Right atrium auricular region (tissue), 2 donors: ENCODE results near the gene ZNF343. TPM values are rescaled to one million over a fixed set of nuclear protein-coding genes. Genes with fewer than 3 reads are reported as not detected.

Source experiments
- DNase-seq: peaks from one replicate; pipeline ENCODE4 v3.0.0-alpha.2; 2019; ENCODE audit warnings: low spot score
- H3K27ac ChIP-seq, 2 donors: fragments of 200-600 bp; sonication (generic); 1 replicate in 1 of 2; 2 replicates in 1 of 2; pipeline ENCODE4 v1.5.1; 2016 to 2019
- H3K27me3 ChIP-seq, 2 donors: fragments of 200-600 bp; sonication (generic); one replicate each; pipeline versions ENCODE4 v1.5.1 to v1.6.0; 2017 to 2019
- H3K36me3 ChIP-seq: fragments of 200-600 bp; sonication (generic); one replicate; pipeline ENCODE4 v1.5.1; 2016
- H3K4me1 ChIP-seq, 2 donors: fragments of 200-600 bp; sonication (generic); one replicate each; pipeline versions ENCODE4 v1.5.1 to v1.6.0; 2017 to 2019
- H3K4me3 ChIP-seq, 2 donors: fragments of 200-600 bp; sonication (generic); 1 replicate in 1 of 2; 2 replicates in 1 of 2; pipeline ENCODE4 v1.5.1; 2017 to 2019; ENCODE audit warnings: mild to moderate bottlenecking in 1 of 2, moderate library complexity in 1 of 2
- H3K9me3 ChIP-seq, 2 donors: fragments of 200-600 bp; sonication (generic); one replicate each; pipeline ENCODE4 v1.5.1; 2019
- total RNA-seq, 2 donors: library from RNA; depleted of rRNA; stranded (reverse); fragments of >200 nt; gene quantifications; one replicate each; pipeline ENCODE4 v1.1.0, GENCODE V29; 2016
- TF ChIP-seq, protein P1 (sequence below), 2 donors: fragments of 200-600 bp; sonication (generic); IDR thresholded peaks; one replicate each; pipeline ENCODE4 v1.5.1; 2019; ENCODE audit warnings: antibody characterized with exemption in 2 of 2

The ZNF343 gene
- total RNA-seq: 1 to 10 TPM; 5.1 TPM

DNA sequence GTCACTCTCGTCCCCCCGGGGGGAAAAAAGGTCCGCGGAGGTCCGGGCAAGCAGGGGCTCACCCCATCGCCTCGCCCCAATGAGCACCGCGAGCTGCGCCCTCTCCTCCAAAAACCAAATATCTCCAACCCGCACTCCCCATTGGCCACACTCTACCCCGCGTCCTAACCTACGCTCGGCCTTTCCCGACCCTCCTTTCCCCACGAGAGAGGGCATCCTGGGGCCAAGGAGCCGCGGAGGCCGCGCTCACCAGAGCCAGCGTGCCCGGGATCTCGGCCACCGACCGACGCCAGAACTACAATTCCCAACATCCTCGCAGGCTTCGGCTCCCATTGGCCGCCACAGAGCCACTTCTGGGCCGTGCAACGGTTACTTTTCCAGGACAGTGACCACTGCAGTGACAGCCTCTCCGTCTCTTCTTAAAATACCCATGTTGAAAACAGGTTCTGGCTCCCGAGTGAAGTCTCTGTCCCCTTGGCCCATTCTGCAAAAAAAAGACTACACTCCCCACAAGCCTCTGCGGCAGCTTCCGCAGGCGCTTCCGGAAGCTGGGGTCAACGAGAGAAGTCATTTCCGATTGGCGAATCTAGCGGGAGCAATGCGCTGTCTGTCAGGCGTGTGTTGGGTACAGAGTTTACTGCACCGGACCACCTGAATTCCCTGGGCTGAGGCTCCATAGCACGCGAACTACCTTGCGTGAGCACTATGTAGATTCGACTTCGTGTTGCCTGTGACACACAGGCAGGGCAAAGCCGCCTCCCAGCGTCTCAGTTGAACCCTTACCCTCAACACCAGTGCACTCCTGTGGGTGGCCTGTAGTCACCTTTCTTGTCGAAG, at the start of gene ZNF343:
ZNF343 (minus strand) TSS at position 285 of the 837 bp plus-strand sequence. CDS start 15,020 bp downstream, outside the sequence.
- DNase-seq: peak; percentile 87
- Histone ChIP-seq H3K36me3 (no peaks in the 10 kb centered on the region), H3K27ac (peak within 1 kb of the TSS; percentile 86 to 89), H3K9me3 (no peaks in the 10 kb centered on the region), H3K4me3 (peak within 1 kb of the TSS; percentile 82 to 86), H3K27me3 (no peaks in the 10 kb centered on the region), H3K4me1 (peaks cover 0 to 16% of the 10 kb centered on the region in 2 donors)
- TF ChIP-seq, protein P1, sequence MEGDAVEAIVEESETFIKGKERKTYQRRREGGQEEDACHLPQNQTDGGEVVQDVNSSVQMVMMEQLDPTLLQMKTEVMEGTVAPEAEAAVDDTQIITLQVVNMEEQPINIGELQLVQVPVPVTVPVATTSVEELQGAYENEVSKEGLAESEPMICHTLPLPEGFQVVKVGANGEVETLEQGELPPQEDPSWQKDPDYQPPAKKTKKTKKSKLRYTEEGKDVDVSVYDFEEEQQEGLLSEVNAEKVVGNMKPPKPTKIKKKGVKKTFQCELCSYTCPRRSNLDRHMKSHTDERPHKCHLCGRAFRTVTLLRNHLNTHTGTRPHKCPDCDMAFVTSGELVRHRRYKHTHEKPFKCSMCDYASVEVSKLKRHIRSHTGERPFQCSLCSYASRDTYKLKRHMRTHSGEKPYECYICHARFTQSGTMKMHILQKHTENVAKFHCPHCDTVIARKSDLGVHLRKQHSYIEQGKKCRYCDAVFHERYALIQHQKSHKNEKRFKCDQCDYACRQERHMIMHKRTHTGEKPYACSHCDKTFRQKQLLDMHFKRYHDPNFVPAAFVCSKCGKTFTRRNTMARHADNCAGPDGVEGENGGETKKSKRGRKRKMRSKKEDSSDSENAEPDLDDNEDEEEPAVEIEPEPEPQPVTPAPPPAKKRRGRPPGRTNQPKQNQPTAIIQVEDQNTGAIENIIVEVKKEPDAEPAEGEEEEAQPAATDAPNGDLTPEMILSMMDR (IDR thresholded peaks at IDR 0.05): no peak

DNA sequence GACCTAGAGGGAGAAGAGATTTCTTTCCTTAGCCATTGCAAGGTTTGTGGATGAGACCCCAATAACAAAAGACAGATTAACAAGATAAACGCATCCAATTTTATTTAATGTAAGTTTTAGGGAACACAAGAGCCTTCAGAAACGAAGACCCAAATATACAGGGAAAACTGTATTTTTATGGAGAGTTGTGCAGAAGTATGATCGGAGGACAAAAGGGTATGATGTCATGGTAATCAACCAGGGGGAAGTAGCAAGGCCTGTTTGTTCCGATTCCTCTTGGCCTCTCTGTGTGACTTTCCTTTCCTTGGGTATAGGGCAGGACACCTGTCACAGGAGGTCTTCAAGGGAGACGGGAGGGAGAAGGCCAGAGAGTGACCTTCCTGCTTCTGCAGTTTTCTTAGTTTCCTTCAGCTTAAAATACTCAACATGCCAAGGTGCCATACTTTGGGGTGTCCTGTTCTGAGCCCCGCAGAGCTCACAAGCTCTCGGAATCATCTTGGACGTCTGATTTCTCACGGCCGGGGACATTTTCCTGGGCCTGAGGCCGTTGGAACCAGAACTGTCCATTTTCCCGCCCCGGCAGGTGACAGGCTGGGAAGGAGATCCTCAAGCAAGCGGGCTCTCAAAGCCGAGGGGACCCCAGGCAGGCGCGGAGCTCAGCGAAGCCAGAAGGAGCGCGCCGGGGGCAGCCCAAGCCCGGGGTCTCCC, 49.3 kb upstream of the ZNF343 start:
- no peak for DNase-seq
- TF ChIP-seq, protein P1 (IDR thresholded peaks at IDR 0.05): no peak
- H3K27me3 ChIP-seq: peaks cover 9 to 11% of the 10 kb centered on the region in 2 donors
- H3K36me3 ChIP-seq: no peaks in the 10 kb centered on the region
- H3K27ac ChIP-seq: no peak overlapping the region
- H3K9me3 ChIP-seq: no peaks in the 10 kb centered on the region
- peaks cover 0 to 9% of the 10 kb centered on the region in 2 donors for H3K4me1 ChIP-seq
- H3K4me3 ChIP-seq: peak overlapping the region in 1 of 2 donors; percentile 38

DNA sequence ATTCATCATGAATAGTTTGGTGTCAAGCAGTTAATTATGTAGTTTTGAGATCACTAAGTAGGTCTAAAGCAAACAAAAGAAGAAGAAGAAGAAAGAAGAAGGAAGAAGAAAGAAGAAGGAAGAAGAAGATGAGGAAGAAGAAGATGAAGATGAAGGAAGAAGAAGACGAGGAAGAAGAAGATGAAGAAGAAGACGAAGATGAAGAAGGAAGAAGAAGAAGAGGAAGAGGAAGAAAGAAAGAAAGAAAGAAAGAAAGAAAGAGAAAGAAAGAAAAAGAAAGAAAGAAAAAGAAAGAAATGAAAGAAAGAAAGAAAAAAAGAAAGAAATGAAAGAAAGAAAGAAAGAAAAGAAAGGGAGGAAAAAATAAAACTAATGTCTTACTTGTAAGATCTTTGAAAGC, 36.9 kb upstream of the ZNF343 start:
- H3K27ac ChIP-seq: no peak overlapping the region
- DNase-seq: no peak
- no peaks in the 10 kb centered on the region for H3K9me3 ChIP-seq
- TF ChIP-seq, protein P1 (IDR thresholded peaks at IDR 0.05): no peak
- H3K4me3 ChIP-seq: no peak overlapping the region
- H3K4me1 ChIP-seq: no peaks in the 10 kb centered on the region
- no peaks in the 10 kb centered on the region for H3K36me3 ChIP-seq
- no peaks in the 10 kb centered on the region for H3K27me3 ChIP-seq

DNA sequence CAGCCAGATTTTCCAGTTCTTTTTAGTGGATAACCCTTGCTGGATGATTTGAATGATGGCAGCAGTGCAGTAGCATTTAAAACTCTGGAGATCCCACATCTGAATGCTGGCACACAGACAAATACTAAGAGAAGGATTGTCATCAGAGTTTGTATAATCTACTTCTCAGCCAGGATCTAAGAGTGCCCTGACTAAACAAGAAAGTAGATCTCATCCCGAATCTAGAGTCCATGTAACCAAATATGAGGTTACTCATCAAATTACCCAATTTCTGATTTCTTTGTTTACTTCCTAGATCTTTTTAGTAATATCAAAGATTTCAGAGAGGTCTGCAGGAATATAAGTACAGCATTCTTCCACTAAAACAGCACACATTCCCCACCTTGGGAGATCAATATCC, 35.5 kb upstream of the ZNF343 start:
- Histone ChIP-seq H3K4me3 (no peak overlapping the region), H3K9me3 (no peaks in the 10 kb centered on the region), H3K27ac (no peak overlapping the region), H3K36me3 (no peaks in the 10 kb centered on the region), H3K27me3 (no peaks in the 10 kb centered on the region), H3K4me1 (no peaks in the 10 kb centered on the region)
- no peak for DNase-seq
- TF ChIP-seq, protein P1 (IDR thresholded peaks at IDR 0.05): no peak

DNA sequence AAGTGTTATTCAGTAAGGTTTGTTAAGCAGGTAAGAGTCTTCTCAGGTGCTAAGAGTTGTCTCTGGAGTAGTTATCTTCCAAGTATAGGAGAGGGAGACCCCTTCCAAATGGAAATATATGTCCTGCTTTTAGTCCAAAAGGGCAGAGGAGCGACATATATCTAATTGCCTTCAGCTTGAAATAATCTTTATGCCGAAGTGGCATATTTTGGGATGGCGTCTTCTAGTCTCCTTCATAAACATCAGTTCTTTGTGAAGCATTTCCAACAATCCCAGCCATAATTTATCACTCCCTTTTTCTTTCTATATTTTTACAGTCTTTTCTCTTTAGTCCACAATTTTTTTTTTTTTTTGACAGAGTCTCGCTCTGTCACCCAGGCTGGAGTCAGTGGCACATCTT, 33.6 kb upstream of the ZNF343 start:
- H3K4me3 ChIP-seq: no peak overlapping the region
- H3K4me1 ChIP-seq: no peaks in the 10 kb centered on the region
- H3K27me3 ChIP-seq: no peaks in the 10 kb centered on the region
- no peak overlapping the region for H3K27ac ChIP-seq
- no peaks in the 10 kb centered on the region for H3K9me3 ChIP-seq
- no peak for DNase-seq
- no peaks in the 10 kb centered on the region for H3K36me3 ChIP-seq
- TF ChIP-seq, protein P1 (IDR thresholded peaks at IDR 0.05): no peak
